Spleen (tissue), 7 donors: ENCODE results near the gene FDX1.

Experiments used
- POLR2A ChIP-seq, 3 donors: fragments of 450-650 bp; IDR thresholded peaks; one replicate each; pipeline ENCODE4 v1.5.1; 2017; ENCODE audit warnings: antibody characterized with exemption in 3 of 3, mild to moderate bottlenecking in 1 of 3
- TF ChIP-seq, protein P1 (sequence below), 11 experiments: fragments of 200-600 bp in 7 of 11; fragments of 450-650 bp in 4 of 11; sonication (generic) in 4 of 11; IDR thresholded peaks in 8 of 11; conservative IDR thresholded peaks in 3 of 11; 1 replicate in 7 of 11; 2 replicates in 4 of 11; pipeline versions ENCODE4 v1.4.0 to v1.8.0; 2016 to 2021; ENCODE audit warnings: antibody characterized with exemption in 11 of 11, inconsistent platforms in 4 of 11, mild to moderate bottlenecking in 1 of 11
- donor health status: DM: no; HTN: no; CAD: no; lungs with moderate emphysema.
- donor health status: DM: no; HTN: no; CAD: no.
- donor health status: DM: no; HTN: no; CAD: no.

GRCh38 chr11:110410651-110411050, 19.1 kb upstream of the FDX1 start:
- TF ChIP-seq, protein P1, sequence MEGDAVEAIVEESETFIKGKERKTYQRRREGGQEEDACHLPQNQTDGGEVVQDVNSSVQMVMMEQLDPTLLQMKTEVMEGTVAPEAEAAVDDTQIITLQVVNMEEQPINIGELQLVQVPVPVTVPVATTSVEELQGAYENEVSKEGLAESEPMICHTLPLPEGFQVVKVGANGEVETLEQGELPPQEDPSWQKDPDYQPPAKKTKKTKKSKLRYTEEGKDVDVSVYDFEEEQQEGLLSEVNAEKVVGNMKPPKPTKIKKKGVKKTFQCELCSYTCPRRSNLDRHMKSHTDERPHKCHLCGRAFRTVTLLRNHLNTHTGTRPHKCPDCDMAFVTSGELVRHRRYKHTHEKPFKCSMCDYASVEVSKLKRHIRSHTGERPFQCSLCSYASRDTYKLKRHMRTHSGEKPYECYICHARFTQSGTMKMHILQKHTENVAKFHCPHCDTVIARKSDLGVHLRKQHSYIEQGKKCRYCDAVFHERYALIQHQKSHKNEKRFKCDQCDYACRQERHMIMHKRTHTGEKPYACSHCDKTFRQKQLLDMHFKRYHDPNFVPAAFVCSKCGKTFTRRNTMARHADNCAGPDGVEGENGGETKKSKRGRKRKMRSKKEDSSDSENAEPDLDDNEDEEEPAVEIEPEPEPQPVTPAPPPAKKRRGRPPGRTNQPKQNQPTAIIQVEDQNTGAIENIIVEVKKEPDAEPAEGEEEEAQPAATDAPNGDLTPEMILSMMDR (IDR thresholded peaks at IDR 0.05 in 8 of 11, conservative IDR thresholded peaks at IDR 0.05 in 3 of 11), result no peak
- no peak for TF ChIP-seq POLR2A (IDR thresholded peaks at IDR 0.05)
